NCI-H2171 treated with DMSO at 0.1 percent for 48 hours (cell line): ENCODE results near the gene LURAP1L.
"Not testable (repeated sequence)": the region's sequence is repeated elsewhere in the genome, so short reads cannot be mapped to it uniquely, and the experiment has no call there.

Source experiments
- DNase-seq: peaks from one replicate; lab custom pipeline; 2025; lab: John Stamatoyannopoulos, UW

LURAP1L gene

DNA sequence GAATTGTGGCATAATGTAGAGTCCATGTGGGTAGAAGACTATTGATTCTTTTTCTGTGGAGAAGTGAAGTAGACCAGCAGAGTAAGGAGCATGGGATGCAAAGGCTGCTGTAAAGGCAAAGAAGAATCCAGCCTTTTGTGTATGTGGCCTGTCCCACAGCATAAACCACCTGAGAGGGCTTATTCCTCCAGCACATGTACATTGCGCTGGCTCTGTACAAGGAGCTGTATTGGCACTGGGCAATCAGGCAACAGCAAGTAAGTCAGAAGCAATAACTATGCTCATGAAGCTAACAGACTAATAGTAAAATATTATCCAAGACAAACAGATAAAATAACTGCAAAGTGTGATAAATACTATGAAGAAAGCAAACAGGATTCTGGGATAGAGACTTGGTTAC is 86.2 kb downstream of the LURAP1L start:
- DNase-seq = no peak

DNA sequence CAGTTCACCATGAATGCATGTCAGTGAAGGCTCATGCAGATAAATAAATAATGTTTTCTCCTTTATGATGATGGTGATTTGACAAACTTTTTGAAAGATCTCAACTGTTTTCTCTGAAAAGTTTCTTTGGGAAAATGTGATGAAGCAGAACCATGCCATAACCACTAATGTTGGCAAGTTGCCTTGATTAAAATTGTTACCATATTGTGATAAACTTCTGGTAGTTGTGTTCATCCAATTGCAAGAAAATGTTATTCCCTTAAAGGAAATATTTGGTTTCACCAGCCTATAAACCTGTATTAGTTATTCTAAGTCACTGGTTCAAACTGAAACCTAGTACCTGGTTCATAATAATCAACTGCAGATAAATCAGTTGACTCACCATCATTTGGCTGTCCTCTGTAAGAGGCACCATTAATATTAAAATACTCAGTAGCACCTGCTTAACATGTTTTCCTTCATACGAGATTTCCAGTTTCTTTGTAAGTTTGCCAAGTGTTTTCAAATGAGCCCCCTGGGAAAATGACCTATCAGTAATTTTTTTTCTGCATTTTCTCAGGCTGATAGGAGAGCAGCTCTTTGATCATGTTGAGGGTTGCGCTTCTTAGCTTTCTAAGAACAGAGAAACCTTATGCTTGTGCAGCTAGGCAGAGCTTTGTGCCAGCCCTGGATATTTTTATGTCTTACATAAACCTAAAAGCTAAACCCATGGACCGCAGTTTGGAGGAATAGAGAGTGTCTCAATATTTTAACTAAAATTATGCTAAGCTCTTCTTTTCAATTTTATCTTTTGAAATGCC is 88.0 kb downstream of the LURAP1L start:
- peak; percentile 64 for DNase-seq

DNA sequence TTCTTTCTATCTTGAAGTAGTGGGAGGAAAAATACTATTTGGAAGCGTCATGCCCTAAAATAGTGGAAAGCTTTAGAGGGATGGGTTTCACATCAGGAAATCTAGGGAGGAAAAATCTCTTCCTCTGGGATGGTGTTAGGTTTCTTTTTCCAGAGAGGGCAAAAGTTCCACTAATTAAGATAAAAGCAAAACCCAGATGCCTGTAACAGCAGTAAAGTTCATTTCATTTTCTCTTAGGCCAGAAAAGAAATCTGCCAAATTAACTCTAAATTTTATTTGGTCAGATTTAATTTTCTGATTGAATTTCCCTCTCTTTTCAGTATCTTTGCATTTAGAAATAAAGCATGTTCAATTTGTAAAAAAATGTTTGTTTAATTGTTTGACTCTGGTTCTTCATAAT is 88.8 kb downstream of the LURAP1L start:
- DNase-seq = peak; percentile 21

DNA sequence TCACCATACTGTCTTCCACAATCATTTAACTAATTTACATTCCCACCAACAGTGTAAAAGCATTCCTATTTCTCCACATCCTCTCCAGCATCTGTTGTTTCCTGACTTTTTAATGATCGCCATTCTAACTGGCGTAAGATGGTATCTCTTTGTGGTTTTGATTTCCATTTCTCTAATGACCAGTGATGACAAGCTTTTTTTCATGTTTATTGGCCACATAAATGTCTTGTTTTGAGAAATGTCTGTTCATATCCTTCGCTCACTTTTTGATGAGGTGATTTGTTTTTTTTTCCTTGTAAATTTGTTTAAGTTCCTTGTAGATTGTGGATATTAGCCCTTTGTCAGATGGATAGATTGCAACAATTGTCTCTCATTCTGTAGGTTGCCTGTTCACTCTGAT is 90.6 kb downstream of the LURAP1L start:
- DNase-seq = not testable (repeated sequence)
